Thyroid gland (tissue), 4 donors: ENCODE results near the gene RRAGC. TPM values are rescaled to one million over a fixed set of nuclear protein-coding genes. Genes with fewer than 3 reads are reported as not detected.

Experiments used
- DNase-seq, 2 donors: peaks; one replicate each; pipeline ENCODE4 v3.0.0-alpha.2; 2019
- H3K27ac ChIP-seq, 3 donors: fragments of 200-600 bp; sonication (generic); 1 replicate in 2 of 3; 2 replicates in 1 of 3; pipeline ENCODE4 v1.5.1; 2016 to 2019; ENCODE audit warnings: mild to moderate bottlenecking in 1 of 3, moderate library complexity in 1 of 3
- H3K27me3 ChIP-seq: fragments of 200-600 bp; sonication (generic); one replicate; pipeline ENCODE4 v1.5.1; 2019
- H3K36me3 ChIP-seq, 2 donors: fragments of 200-600 bp; sonication (generic); one replicate each; pipeline ENCODE4 v1.5.1; 2016 to 2019
- H3K4me1 ChIP-seq, 2 donors: fragments of 200-600 bp; sonication (generic); one replicate each; pipeline ENCODE4 v1.5.1; 2017 to 2019
- H3K4me3 ChIP-seq, 3 donors: fragments of 200-600 bp; sonication (generic); replicated peaks in 1 of 3; 1 replicate in 2 of 3; 2 replicates in 1 of 3; pipeline ENCODE4 v1.5.1; 2016; ENCODE audit warnings: mild to moderate bottlenecking in 1 of 3
- H3K9me3 ChIP-seq: fragments of 200-600 bp; sonication (generic); one replicate; pipeline ENCODE4 v1.5.1; 2017
- CTCF ChIP-seq, 6 experiments: fragments of 200-600 bp in 3 of 6; fragments of 450-650 bp in 3 of 6; sonication (generic) in 3 of 6; IDR thresholded peaks; one replicate each; pipeline ENCODE4 v1.5.1; 2016 to 2019; ENCODE audit warnings: antibody characterized with exemption in 6 of 6, mild to moderate bottlenecking in 2 of 6, inconsistent platforms in 1 of 6, moderate library complexity in 1 of 6
- POLR2A ChIP-seq, 2 donors: fragments of 450-650 bp; IDR thresholded peaks; one replicate each; pipeline ENCODE4 v1.6.1; 2017; ENCODE audit warnings: antibody characterized with exemption in 2 of 2, mild to moderate bottlenecking in 2 of 2, moderate library complexity in 1 of 2
- WGBS, 2 donors: methylation state at CpG; one replicate each; pipeline ENCODE4 v1.1.5; 2017; 5-methylcytosine and 5-hydroxymethylcytosine counted together
- intact Hi-C: fragments of 100-400 bp; cut with DNase I; formaldehyde crosslinking; loops from one replicate; pipeline ENCODE4 v1.15.1; 2023
- total RNA-seq, 4 donors: library from RNA; depleted of rRNA; stranded (reverse); fragments of >200 nt; gene quantifications; one replicate each; pipeline ENCODE4 v1.2.3, GENCODE V29; 2016

Gene RRAGC
- total RNA-seq, 4 donors from 2014 or later, result 13.2 to 20.3 (median 15.7) TPM

- H3K27ac ChIP-seq, result no peak overlapping the region
- no peaks in the 10 kb centered on the region for H3K36me3 ChIP-seq
- no peak for DNase-seq
- 57 to 58% methylated on average over 2 of the region's 2 CpGs for whole genome bisulfite sequencing, 2 donors
- H3K9me3 ChIP-seq, result no peaks in the 10 kb centered on the region
- intact Hi-C loops, result no loop called here
- no peaks in the 10 kb centered on the region for H3K4me1 ChIP-seq
- TF ChIP-seq POLR2A (IDR thresholded peaks at IDR 0.05), result no peak
- H3K27me3 ChIP-seq, result no peaks in the 10 kb centered on the region
- no peak overlapping the region for H3K4me3 ChIP-seq
Observed at GRCh38 chr1:38827318-38827717, 32.3 kb downstream of the RRAGC start.

GRCh38 chr1:38826886-38827285 is 32.7 kb downstream of the RRAGC start:
- Histone ChIP-seq H3K4me3 (no peak overlapping the region), H3K27ac (no peak overlapping the region), H3K27me3 (no peaks in the 10 kb centered on the region), H3K9me3 (no peaks in the 10 kb centered on the region), H3K4me1 (no peaks in the 10 kb centered on the region), H3K36me3 (no peaks in the 10 kb centered on the region)
- DNase-seq, result no peak
- TF ChIP-seq POLR2A (IDR thresholded peaks at IDR 0.05) (no peak), CTCF (IDR thresholded peaks at IDR 0.05) (no peak)
- intact Hi-C loops, result no loop called here

GRCh38 chr1:38826262-38826661 is 33.3 kb downstream of the RRAGC start:
- H3K27me3 ChIP-seq, result no peaks in the 10 kb centered on the region
- TF ChIP-seq CTCF (IDR thresholded peaks at IDR 0.05) (no peak), POLR2A (IDR thresholded peaks at IDR 0.05) (no peak)
- no peak overlapping the region for H3K4me3 ChIP-seq
- H3K27ac ChIP-seq, result no peak overlapping the region
- H3K9me3 ChIP-seq, result no peaks in the 10 kb centered on the region
- H3K36me3 ChIP-seq, result no peaks in the 10 kb centered on the region
- WGBS, 2 donors, result 80 to 89% methylated on average over 3 of the region's 3 CpGs
- intact Hi-C loops, result no loop called here
- H3K4me1 ChIP-seq, result no peaks in the 10 kb centered on the region
- no peak for DNase-seq

- Histone ChIP-seq H3K36me3 (no peaks in the 10 kb centered on the region), H3K4me3 (no peak overlapping the region), H3K9me3 (no peaks in the 10 kb centered on the region), H3K27me3 (peaks cover 14% of the 10 kb centered on the region), H3K4me1 (peaks cover 5 to 11% of the 10 kb centered on the region in 2 donors), H3K27ac (no peak overlapping the region)
- TF ChIP-seq CTCF (IDR thresholded peaks at IDR 0.05), result no peak
- TF ChIP-seq POLR2A (IDR thresholded peaks at IDR 0.05), result no peak
- no peak for DNase-seq
- intact Hi-C loops, result no loop called here
- WGBS, 2 donors, result 20 to 36% methylated on average over 1 of the region's 1 CpG
Observed at GRCh38 chr1:38820860-38821259, 38.7 kb downstream of the RRAGC start.

- Histone ChIP-seq H3K36me3 (no peaks in the 10 kb centered on the region), H3K9me3 (no peaks in the 10 kb centered on the region), H3K27me3 (peaks cover 14% of the 10 kb centered on the region), H3K27ac (no peak overlapping the region), H3K4me3 (no peak overlapping the region), H3K4me1 (peaks cover 5 to 11% of the 10 kb centered on the region in 2 donors)
- TF ChIP-seq POLR2A (IDR thresholded peaks at IDR 0.05), result no peak
- TF ChIP-seq CTCF (IDR thresholded peaks at IDR 0.05), result no peak
- 66 to 73% methylated on average over 2 of the region's 2 CpGs for WGBS, 2 donors
- no peak for DNase-seq
- intact Hi-C loops, result no loop called here
Observed at GRCh38 chr1:38819516-38819915, 40.1 kb downstream of the RRAGC start.

- H3K27me3 ChIP-seq, result peaks cover 14% of the 10 kb centered on the region
- WGBS, 2 donors, result 28 to 30% methylated on average over 10 of the region's 10 CpGs
- peaks cover 5 to 11% of the 10 kb centered on the region in 2 donors for H3K4me1 ChIP-seq
- DNase-seq, result no peak
- no peak overlapping the region for H3K27ac ChIP-seq
- H3K36me3 ChIP-seq, result no peaks in the 10 kb centered on the region
- no peaks in the 10 kb centered on the region for H3K9me3 ChIP-seq
- intact Hi-C loops, result no loop called here
- TF ChIP-seq CTCF (IDR thresholded peaks at IDR 0.05), result no peak
- TF ChIP-seq POLR2A (IDR thresholded peaks at IDR 0.05), result no peak
- H3K4me3 ChIP-seq, result no peak overlapping the region
Observed at GRCh38 chr1:38819040-38819439, 40.5 kb downstream of the RRAGC start.
